DMS114 treated with DMSO at 0.1 percent for 48 hours (cell line): ENCODE results near the gene PPP4R4.
"Not testable (repeated sequence)": the region's sequence is repeated elsewhere in the genome, so short reads cannot be mapped to it uniquely, and the experiment has no call there.

Experiments
- DNase-seq: peaks from one replicate; lab custom pipeline; 2025; ENCODE audit not compliant: unreplicated experiment; lab: John Stamatoyannopoulos, UW

Gene PPP4R4

GRCh38 chr14:94143239-94143638, 30.9 kb upstream of the PPP4R4 start:
- no peak for DNase-seq

DNA sequence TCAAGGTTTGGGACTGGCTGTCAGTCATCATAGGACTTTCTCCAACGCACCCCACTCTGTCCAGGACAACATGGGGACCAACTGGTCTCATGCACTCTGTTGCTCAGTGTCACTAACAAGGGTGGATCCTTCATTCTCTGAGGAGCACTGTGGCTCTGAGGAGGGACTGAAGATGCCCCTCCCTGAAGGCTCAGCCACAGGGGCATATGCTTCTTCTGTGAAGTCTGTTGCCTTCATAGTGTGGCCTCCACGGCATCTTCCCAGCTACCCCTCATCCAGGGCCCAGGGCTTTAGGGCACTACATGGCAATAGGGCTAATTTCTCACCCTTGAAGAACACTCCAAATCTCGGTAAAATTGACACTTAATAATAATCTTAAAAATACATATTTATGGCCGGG, 30.4 kb upstream of the PPP4R4 start:
- DNase-seq = no peak

GRCh38 chr14:94144765-94145164, 29.4 kb upstream of the PPP4R4 start:
- DNase-seq = no peak

GRCh38 chr14:94145902-94146527, 28.1 kb upstream of the PPP4R4 start:
- DNase-seq = no peak

- no peak for DNase-seq
These were observed 21.4 kb upstream of the PPP4R4 start for GRCh38 chr14:94152676-94153075.

- no peak for DNase-seq
These were observed 20.3 kb upstream of the PPP4R4 start for GRCh38 chr14:94153750-94154342.

GRCh38 chr14:94156143-94156542, 18.0 kb upstream of the PPP4R4 start:
- not testable (repeated sequence) for DNase-seq

- no peak for DNase-seq
These were observed 16.9 kb upstream of the PPP4R4 start for GRCh38 chr14:94157197-94157596.

DNA sequence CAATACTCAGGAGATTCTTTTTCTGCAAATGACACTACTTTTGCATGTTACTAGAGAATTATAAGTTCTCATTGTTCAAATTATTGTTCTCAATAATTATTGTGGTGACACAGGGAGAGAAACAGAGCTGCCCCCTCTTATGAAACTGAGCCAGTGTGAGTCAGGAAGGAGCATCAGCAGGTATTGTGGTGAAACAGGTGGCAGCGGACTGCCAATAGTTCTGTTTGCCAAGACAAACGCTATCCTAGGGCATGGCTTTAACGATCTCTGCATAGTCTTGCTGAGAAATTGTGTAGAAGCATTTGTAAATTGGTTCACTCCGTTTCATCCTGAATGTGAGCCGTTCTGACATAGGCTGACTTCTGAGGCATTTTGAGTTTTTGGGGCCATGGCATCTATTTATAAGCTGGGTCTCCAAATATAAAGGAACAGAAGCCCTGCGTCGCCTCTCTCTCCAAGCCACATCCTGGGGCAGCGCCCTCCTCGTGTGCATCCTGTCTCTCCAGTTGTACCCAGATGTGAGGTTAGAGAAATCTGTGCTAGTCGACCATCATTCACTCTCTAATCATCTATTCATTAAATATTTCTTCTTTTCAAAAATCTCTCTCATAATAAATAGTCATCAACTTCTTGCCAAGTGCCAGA, 15.8 kb upstream of the PPP4R4 start:
- no peak for DNase-seq

GRCh38 chr14:94161058-94161457, 13.1 kb upstream of the PPP4R4 start:
- DNase-seq = no peak

- DNase-seq = no peak
These were observed 12.1 kb upstream of the PPP4R4 start for GRCh38 chr14:94161981-94162380.

GRCh38 chr14:94162466-94162865, 11.7 kb upstream of the PPP4R4 start:
- DNase-seq = no peak

DNA sequence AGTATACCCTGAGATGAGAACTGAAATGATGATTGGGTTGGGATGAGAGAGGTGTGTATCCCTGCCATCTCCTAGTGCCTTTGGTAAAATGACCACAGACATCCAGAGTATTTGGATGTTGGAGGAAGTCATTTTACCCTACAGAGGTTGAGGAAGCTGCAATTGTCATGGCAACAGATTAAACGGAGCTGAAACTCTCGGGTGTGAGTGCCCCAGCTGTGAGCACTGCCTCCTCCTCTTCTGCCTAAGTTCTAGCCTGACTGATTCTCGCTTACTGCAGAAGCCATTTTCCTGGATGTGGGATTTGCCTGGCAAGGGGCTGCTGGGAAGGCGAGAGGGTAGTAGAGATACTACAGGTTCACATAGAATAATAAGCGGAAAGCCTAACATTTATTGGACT, 10.3 kb upstream of the PPP4R4 start:
- no peak for DNase-seq

DNA sequence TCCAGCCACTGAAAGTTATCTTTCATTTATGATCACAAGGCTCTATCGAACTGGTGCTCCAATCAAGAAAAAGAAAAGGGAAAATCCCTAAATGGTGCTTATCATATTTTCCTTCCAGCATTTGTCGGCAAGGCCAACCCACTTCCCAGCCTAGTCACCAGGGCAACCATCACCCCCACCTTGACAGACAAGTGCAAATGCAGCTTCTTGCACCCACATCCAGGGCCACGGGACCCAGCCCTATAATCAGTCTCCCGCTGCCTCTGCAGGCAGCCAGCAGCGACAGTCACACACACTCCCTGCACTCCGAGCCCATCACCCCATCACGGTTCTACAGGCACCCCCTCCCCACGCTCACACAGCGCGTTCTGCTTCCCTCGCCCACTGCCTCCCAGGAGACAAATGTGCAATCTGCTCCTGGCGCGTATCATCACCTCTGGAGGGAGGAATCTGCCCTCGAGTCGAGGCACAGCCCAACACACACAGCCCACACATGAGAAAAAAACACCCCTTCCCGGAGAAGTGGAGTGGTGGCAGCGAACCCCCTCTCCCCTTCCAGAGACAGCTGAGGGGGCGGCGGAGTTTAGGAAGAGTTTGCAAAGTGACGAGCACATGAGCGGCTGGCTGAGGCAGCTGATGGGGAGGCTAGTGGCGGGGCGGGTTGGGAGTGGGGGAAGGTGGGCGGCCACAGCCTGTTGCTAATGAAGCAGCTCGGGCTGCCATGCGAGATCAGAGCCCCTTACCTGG, 9.3 kb upstream of the PPP4R4 start:
- no peak for DNase-seq

GRCh38 chr14:94165744-94166143, 8.4 kb upstream of the PPP4R4 start:
- DNase-seq = no peak

GRCh38 chr14:94170136-94170535, 4.0 kb upstream of the PPP4R4 start:
- DNase-seq = no peak

GRCh38 chr14:94171208-94171607, 2.9 kb upstream of the PPP4R4 start:
- no peak for DNase-seq

GRCh38 chr14:94172545-94172944, 1.6 kb upstream of the PPP4R4 start:
- no peak for DNase-seq

DNA sequence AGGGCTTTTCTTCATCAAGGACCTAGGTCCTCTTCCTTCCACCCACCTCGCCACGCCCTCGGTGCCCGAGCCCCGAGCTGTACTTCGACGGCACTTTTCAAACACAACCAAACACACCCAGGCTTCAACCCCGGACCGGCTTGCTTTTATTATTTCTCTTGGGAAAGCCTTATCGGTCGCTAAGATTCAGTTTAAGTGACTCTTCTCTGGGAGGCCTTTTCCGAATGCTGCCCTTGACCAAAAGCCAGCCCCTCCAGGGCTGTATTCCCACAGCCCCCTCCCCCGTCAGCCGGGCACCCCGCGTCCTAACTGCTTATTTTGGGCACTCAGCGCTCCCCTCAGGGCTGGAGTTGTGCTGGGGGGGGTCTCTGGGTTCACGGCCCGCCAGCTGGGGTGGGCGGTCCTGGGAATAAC, 644 bp upstream of the PPP4R4 start:
- DNase-seq = no peak

- DNase-seq = no peak
These were observed 485 bp downstream of the PPP4R4 start for GRCh38 chr14:94174604-94175010.

- no peak for DNase-seq
These were observed 1.1 kb downstream of the PPP4R4 start for GRCh38 chr14:94175011-94175745.
